GM12892 (cell line): ENCODE results near the gene CD80.

Source experiments
- POLR2A ChIP-seq: IDR thresholded peaks from 2 replicates; pipeline ENCODE4 v1.6.1; 2011; ENCODE audit warnings: low read depth, low read length, control low read depth
- POLR2AphosphoS5 ChIP-seq: IDR thresholded peaks from 2 replicates; pipeline ENCODE4 v1.6.1; 2011; ENCODE audit warnings: low read depth, low read length, control low read depth

DNA sequence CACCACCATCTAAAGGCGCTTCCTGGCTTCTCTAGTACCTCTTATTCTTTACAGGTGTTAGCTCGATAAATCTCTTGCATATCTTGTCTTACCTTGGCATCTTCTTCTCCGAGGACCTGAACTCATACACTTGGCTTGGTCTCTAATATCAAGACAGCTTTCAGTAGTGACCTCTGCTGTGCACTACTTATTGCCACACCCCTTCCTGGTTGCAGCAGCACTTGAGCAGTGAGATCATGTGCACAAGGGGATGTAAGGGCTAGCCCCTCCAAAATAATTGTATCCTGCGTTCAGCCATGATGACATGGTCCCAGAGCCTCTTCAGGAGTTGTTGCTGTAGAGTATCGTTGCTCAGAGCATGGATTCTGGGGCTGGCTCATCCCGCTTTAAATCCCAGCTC is 37.0 kb upstream of the CD80 start:
- TF ChIP-seq POLR2A (no peak), POLR2AphosphoS5 (no peak)
